Measurements from ENCODE around the gene SCARF1. TPM values are rescaled to one million over a fixed set of nuclear protein-coding genes. Genes with fewer than 3 reads are reported as not detected.
"Not testable (repeated sequence)": the region's sequence is repeated elsewhere in the genome, so short reads cannot be mapped to it uniquely, and the experiment has no call there.

SCARF1 gene
- total RNA-seq, 4 donors from 2014 or later, result 4.9 to 10.0 (median 9.1) TPM

- peak within 1 kb of the TSS; percentile 79 for H3K4me3 ChIP-seq (ENCODE audit: low read depth, poor library complexity, severe bottlenecking)
- TF ChIP-seq CTCF (IDR thresholded peaks at IDR 0.05) (no peak), POLR2A (IDR thresholded peaks at IDR 0.05) (peak in 1 of 2 donors; percentile 94)
- peak; percentile 98 to 100 for DNase-seq (ENCODE audit: low spot score in 2 of 2)
- 0 to 1% methylated on average over 29 to 54 of the region's 72 CpGs for WGBS, 2 donors
- intact Hi-C loops (cut with DNase I; ENCODE audit: low total_unique reads), result no loop called here
Observed at GRCh38 chr17:1684378-1685189, 39.1 kb upstream of the SCARF1 start, which contains the start of gene PRPF8. TSS of gene PRPF8 (minus strand) at chr17:1684867. CDS start at chr17:1684571, 296 bp downstream.

DNA sequence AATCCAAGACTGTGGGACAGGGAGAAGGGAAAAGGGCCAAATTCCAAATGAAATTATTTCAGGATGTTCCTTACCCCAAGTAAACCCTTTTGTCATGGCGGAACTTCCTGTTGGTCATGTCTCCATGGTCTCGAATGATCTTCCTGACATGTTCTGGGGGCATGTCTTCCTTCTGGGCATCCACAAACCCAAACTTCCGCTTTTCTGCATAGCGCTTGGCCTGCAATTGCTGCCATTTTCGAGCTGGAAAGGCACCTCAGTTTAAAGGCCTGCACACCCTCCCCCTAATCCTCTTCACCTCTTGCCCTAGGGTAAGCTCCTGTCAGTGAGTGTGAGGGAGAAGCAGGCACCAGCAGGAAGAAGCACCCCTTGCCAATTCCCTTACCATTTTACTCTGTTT, 37.9 kb upstream of the SCARF1 start:
- no peak for TF ChIP-seq CTCF (IDR thresholded peaks at IDR 0.05)
- no peak for TF ChIP-seq POLR2A (IDR thresholded peaks at IDR 0.05)

DNA sequence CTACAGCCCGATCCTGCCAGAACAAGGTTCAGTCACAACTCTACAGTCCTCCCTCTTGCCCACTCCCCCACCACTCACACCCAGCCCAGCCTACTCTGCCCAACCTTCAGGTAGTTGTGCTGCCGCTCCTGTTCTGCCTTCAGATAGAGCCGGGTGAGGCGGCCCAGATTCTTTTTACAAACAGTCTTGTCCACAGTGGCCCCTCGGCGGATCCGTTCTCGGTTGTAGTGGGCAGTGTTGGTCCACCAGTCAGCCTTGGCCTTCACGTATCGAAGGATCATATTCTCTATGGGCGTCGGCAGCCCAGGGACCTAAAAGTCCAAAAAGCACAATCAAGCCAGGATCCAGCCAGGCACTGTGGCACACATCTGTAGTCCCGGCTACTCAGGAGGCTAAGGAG, 30.9 kb upstream of the SCARF1 start:
- TF ChIP-seq POLR2A (IDR thresholded peaks at IDR 0.05), result no peak
- TF ChIP-seq CTCF (IDR thresholded peaks at IDR 0.05), result no peak
- 93% methylated on average over 13 of the region's 13 CpGs for WGBS, 2 donors
- intact Hi-C loops (cut with DNase I; ENCODE audit: low total_unique reads), result no loop called here
- no peak for DNase-seq (ENCODE audit: low spot score in 2 of 2)
- no peak overlapping the region for H3K4me3 ChIP-seq (ENCODE audit: low read depth, poor library complexity, severe bottlenecking)

More for the DNA sequence above, 37.9 kb upstream of the SCARF1 start:
- DNase-seq (ENCODE audit: low spot score in 2 of 2), result no peak
- WGBS, 2 donors, result 72 to 74% methylated on average over 5 of the region's 5 CpGs
- intact Hi-C loops (cut with DNase I; ENCODE audit: low total_unique reads), result no loop called here
- H3K4me3 ChIP-seq (ENCODE audit: low read depth, poor library complexity, severe bottlenecking), result peak overlapping the region; percentile 79

DNA sequence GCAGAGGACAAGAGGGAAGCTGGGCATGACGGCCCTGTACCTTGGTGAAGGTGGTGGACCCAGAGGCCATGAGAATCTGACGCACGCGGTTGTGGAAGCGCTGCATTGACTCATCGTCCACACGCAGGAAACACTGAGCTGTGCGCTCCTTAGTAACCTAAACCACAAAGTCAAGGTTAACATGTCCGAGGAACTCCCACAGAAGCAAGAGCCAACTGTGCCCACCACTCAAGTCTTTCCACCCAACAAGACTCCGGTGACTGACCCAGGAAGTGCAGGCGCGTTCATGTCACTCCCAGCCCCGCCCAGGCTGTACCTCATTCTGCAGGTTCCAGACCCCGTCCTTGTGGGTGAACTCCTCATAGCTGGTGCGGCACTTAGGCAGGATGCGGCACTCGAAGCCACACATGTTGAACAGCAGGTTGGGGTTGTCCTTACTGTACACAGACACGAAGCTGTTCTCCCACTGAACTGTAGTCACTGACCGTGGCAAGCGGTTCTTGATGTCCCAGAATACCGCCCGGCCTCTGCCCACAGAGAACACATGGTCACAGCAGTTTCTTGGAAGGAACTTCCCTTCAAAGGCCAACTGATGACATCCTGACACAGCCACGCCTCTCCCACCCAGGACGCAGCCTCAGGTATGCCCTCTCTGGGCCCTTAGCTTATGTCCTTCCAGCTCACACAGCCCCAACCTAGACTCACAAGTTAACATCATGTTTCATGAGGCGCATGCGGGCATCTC, 27.7 kb upstream of the SCARF1 start:
- WGBS, 2 donors, result 82 to 86% methylated on average over 26 of the region's 26 CpGs
- H3K4me3 ChIP-seq (ENCODE audit: low read depth, poor library complexity, severe bottlenecking), result no peak overlapping the region
- TF ChIP-seq POLR2A (IDR thresholded peaks at IDR 0.05), result no peak
- no peak for TF ChIP-seq CTCF (IDR thresholded peaks at IDR 0.05)
- no peak for DNase-seq (ENCODE audit: low spot score in 2 of 2)
- intact Hi-C loops (cut with DNase I; ENCODE audit: low total_unique reads), result no loop called here

GRCh38 chr17:1663934-1664333, 18.4 kb upstream of the SCARF1 start:
- WGBS, 2 donors, result 93 to 95% methylated on average over 5 of the region's 5 CpGs
- DNase-seq (ENCODE audit: low spot score in 2 of 2); H3K4me3 ChIP-seq (ENCODE audit: low read depth, poor library complexity, severe bottlenecking); intact Hi-C loops (cut with DNase I; ENCODE audit: low total_unique reads): not testable (repeated sequence)

- WGBS, 2 donors, result 91 to 94% methylated on average over 12 of the region's 12 CpGs
- intact Hi-C loops (cut with DNase I; ENCODE audit: low total_unique reads), result no loop called here
- no peak overlapping the region for H3K4me3 ChIP-seq (ENCODE audit: low read depth, poor library complexity, severe bottlenecking)
- no peak for DNase-seq (ENCODE audit: low spot score in 2 of 2)
- TF ChIP-seq CTCF (IDR thresholded peaks at IDR 0.05) (no peak), POLR2A (IDR thresholded peaks at IDR 0.05) (no peak)
Observed at GRCh38 chr17:1661045-1661444, 15.5 kb upstream of the SCARF1 start.
